GM12865 (cell line): ENCODE data around the gene SLC12A7.

Source experiments
- DNase-seq: peaks from one replicate; pipeline ENCODE4 v3.0.0; 2010; ENCODE audit warnings: low read depth
- H3K4me3 ChIP-seq: 2 replicates; pipeline ENCODE4 v1.5.1; 2011; ENCODE audit warnings: mild to moderate bottlenecking, low read depth, low read length, control low read depth
- TF ChIP-seq, protein P1 (sequence below): IDR thresholded peaks from 2 replicates; pipeline ENCODE4 v1.5.1; 2011; ENCODE audit warnings: low read length, control low read depth, low read depth, inconsistent platforms; ENCODE audit not compliant: insufficient read depth; ENCODE audit errors: missing control alignments

SLC12A7 gene

DNA sequence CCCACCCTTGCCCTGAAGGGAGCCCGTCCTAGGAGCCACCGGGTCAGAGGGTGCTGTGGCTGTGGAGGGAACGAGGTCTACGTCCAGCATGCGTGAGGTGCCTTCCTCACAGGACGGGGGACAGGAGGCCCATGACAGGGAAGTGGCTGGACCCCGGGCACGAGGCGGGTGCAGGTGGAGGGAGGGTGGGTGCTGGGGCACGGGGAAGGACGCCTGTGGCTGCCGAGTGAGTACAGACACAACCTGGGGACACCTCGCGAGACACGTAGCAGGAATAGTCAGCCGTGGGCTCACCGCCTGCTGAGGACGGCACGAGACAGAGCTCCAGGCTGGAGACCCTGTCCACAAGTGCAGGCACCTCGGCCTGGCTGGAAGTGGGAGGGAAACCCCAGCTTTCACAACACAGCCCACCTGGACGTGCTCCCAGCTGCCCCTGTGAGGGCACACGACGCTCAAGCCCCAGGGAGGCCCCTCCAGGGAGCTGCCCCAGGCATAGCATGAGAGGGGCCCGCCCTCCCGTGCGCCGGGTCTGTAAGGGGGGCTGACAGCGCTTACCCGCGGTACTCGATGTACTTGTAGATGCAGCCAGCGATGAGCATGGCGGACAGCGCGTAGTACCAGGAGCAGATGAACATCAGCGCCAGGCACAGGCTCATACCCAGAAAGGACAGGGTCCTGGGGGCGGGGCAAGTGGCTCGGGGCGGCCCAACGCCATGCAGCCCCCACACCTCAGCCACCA is 36.9 kb downstream of the SLC12A7 start:
- DNase-seq, result no peak
- TF ChIP-seq, protein P1, sequence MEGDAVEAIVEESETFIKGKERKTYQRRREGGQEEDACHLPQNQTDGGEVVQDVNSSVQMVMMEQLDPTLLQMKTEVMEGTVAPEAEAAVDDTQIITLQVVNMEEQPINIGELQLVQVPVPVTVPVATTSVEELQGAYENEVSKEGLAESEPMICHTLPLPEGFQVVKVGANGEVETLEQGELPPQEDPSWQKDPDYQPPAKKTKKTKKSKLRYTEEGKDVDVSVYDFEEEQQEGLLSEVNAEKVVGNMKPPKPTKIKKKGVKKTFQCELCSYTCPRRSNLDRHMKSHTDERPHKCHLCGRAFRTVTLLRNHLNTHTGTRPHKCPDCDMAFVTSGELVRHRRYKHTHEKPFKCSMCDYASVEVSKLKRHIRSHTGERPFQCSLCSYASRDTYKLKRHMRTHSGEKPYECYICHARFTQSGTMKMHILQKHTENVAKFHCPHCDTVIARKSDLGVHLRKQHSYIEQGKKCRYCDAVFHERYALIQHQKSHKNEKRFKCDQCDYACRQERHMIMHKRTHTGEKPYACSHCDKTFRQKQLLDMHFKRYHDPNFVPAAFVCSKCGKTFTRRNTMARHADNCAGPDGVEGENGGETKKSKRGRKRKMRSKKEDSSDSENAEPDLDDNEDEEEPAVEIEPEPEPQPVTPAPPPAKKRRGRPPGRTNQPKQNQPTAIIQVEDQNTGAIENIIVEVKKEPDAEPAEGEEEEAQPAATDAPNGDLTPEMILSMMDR, result no peak
- H3K4me3 ChIP-seq, result no peak overlapping the region

DNA sequence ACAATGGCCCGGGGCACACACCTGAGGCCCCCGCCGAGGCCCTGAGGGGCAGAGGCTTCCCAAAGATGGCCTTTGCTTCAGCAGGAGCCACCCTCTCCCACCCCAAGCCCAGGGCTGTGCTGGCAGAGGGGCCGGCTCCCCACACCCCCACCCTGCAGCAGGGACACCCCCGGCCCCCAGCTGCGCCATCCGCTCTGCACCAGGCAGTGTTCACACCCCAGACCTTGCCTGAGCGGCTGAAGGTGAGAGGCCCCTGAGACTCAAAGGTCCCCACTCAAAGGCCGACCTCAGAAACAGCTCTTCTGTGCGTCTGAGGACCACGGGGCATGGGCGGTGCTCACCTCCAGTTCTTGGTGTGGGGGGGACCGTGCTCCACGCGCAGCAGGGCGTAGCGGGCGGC is 37.6 kb downstream of the SLC12A7 start:
- H3K4me3 ChIP-seq, result no peak overlapping the region
- TF ChIP-seq, protein P1, result no peak
- no peak for DNase-seq

DNA sequence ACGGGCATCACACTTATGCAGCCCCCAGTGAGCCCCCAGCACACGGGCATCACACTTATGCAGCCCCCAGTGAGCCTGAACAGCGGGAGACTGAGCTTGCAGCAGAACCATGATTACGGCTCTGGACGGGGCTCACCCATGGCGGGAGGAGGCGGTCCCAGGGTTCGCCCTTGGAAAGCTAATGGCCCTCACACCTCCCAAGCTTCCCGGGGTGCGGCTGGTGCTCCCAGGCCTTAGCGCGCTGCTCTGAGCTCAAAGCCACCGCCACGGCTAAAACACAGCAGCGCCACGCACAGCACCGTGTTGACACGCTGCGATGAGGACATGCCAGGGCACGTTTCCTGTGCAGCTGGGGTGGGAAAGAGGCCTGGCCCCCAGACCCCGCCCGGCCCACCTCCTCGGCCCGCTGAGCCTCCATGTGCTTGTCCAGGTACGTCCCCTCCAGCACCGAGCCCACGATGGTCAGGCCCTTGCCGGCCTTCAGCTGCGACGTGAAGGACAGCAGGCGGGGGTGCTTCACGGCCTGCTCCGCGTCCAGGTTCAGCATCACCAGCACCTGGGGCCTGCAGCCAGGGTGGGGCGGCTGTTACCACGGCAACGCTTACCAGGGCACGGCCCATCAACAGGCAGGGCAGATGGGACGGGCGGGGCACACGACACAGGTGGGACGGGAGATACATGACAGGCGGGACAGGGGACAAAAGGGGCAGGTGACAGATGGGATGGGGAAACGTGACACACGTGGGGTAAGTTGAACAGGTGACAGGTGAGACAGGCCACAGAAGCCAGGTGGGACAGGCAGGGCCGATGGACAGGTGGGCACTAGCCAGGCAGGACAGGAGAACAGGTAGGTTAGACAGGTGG is 38.4 kb downstream of the SLC12A7 start:
- H3K4me3 ChIP-seq, result no peak overlapping the region
- DNase-seq, result no peak
- TF ChIP-seq, protein P1, result no peak

DNA sequence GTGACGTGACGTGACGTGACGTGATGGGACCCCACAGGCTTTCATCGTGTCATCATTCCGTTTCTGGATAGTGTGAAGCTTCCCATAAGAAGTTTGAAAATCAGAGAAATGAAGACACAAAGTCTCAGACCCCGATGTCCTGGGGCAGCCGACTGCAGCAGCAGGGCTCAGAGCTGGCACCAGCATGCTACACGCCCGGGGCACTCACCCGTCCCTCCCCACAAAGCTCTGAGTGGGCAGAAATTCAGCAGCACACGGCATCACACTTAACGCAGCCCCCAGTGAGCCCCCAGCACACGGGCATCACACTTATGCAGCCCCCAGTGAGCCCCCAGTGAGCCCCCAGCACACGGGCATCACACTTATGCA is 42.2 kb downstream of the SLC12A7 start:
- no peak overlapping the region for H3K4me3 ChIP-seq
- TF ChIP-seq, protein P1, result no peak
- DNase-seq, result no peak

DNA sequence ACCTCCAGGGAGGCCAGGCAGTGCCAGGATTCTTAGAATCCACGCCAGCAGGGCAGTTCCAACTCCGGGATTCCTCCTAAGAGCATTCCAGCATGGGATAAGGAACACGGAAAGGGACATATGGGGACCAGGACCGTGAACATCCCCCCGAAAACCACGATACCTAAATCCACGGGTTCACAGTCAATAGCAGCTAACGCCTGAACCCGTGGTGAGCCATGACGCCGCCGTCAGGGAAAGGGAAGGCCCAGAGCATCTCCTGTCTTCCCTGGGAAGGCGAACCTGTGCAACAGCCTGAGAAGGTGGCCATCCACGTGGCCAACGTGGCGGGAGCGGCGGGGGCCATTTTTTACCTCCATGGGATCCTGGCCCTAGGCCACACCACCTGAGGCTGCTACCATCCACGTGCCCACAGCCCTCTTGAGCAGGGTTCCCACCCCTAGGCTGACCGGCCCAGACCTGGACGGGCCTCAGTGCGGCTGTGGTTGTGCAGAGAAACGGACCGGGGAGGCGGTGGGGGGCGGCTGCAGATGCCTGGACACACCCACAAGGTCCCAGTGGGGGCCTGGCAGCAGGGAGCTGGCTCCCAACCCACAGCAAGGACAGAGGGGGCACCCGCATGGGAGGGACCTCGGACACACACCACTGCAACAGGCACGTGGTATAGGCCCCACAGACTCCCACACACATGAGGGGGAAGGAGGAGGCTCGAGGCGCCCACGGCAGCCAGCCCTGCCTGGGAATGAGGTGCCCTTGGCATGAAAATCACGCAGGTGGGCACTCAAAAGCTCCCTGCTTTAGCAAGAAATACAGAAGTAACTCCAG is 42.8 kb downstream of the SLC12A7 start:
- TF ChIP-seq, protein P1, result no peak
- no peak for DNase-seq
- no peak overlapping the region for H3K4me3 ChIP-seq

DNA sequence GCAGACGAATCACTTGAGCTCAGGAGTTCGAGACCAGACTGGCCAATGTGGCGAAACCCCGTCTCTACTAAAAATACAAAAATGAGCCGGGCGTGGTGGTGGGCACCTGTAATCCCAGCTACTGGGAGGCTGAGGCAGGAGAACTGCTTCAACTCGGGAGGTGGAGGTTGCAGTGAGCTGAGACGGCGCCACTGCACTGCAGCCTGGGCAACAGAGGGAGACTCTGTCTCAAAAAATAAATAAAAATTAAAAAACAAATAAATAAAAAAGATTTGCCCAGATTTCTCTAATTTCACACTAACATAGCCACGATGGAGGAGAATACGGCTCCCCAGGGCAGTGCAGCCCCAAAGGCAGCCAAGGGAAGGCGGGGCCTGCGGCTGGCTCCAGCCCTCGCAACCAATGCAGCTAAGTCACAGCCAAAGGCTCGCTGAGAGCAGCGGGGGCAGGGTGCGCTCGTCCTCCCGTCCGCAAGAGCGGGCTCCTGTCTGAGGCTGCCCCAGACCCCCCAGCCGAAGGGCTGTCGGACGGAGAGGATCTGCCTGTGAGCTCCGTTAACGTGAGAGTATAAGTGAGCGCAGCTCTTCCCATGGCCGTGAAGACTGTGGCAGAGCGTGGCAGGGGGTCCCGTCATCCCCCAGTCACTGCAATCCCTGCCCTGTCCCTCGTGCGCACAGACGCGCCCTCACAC is 43.5 kb downstream of the SLC12A7 start:
- TF ChIP-seq, protein P1, result no peak
- no peak for DNase-seq
- no peak overlapping the region for H3K4me3 ChIP-seq
